Stromal cell of bone marrow (primary cell): ENCODE measurements around the gene IGFN1.
"Not testable (repeated sequence)": the region's sequence is repeated elsewhere in the genome, so short reads cannot be mapped to it uniquely, and the experiment has no call there.

ENCODE experiments used
- DNase-seq: peaks from one replicate; pipeline ENCODE4 v3.0.0-alpha.2; 2012; ENCODE audit warnings: low read depth

IGFN1 gene

DNA sequence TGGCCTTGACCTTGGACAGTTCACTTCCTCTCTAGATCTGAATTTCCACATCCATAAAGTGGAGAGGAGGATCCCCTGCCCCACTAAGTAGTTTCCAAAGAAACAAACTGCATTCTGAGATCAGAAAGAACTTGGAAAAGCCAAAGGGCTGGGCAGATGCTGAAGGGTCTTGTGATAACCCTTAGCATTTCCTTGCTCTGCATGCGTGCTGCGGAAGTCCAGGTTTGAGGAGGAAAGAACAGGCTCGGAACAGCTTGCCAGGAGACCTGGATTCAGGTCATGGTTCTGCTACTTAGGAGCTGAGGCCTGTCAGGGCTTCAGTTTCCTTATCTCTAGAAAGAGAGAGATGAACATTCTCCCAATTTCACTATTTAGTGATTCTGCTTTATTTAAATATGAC, 27.2 kb downstream of the IGFN1 start:
- no peak for DNase-seq

- no peak for DNase-seq
Observed at GRCh38 chr1:201218409-201218808, 27.8 kb downstream of the IGFN1 start.

GRCh38 chr1:201219481-201220387, 29.1 kb downstream of the IGFN1 start:
- DNase-seq, result no peak

DNA sequence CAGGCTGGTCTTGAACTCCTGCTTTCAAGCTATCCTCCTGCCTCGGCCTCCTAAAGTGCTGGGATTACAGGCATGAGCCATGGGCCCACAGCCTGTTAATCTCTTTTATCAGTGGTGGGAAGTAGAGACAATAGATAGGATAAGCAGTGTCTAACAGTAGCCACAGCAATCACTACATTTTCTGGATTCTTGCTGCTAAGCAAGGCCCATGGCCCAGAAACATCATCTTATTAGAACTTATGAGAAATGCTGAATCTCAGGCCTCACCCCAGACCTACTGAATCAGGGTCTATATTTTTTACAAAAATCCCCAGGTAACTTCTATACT, 29.7 kb downstream of the IGFN1 start:
- no peak for DNase-seq

DNA sequence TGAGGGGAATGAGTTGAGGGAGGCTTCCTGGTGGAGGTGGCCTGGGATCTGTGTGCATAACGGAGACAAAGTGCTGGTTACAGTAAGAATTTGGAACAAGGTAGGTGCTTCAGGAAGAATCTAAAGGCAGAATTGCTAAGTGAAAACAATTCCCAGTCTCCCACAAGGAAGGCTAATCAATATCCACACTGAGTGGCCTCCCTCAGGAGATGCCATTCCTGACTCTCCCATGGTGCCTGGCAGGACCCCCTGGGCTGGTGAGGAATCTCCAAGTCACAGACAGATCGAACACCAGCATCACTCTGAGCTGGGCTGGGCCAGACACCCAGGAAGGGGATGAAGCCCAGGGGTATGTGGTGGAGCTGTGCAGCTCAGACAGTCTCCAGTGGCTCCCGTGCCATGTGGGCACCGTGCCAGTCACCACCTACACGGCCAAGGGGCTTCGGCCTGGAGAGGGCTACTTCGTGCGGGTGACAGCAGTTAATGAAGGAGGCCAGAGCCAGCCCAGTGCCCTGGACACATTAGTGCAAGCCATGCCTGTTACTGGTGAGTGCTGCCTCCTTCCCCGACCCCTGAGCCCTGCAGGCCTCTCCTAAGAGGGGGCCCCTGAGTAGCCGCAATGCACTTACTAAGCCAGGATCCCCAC, 30.7 kb downstream of the IGFN1 start:
- no peak for DNase-seq

GRCh38 chr1:201222125-201222524, 31.5 kb downstream of the IGFN1 start:
- DNase-seq, result no peak

DNA sequence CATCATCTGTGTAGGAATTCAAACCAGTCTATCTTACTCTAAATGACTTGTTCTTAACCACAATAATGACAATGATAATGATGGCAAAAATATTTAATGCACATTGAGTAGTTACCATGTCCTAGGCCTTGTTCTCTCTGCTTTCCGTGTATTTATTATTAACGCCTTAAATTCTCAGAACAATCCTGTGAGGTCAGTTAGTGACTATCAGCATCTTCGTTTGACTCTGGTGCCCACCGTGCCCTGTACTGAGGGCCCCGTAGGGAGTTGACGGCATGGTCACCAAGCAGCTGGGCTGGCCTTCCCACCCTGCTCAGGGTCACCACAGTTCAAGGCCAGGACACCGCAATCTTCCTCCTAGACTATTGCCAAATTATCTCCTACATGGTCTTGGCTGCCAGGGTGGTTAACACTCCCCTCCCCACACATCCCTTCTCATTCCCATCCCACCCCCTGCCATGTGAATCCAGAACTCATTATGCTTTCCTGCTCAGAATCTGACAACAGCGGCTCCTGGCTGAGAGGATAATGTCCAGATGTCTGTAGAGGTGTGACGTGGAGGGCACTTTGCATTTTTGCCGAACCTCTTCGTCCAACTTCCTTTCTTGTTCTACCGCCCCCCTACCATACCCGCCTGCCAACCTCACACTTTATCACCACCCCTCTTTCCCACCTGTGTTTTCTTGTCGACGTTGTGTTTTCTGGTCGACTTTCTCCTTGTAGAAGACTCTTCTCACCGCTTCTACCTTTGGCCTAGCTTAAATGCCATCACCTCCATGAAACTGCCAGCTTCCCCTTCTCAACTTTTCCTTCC, 33.4 kb downstream of the IGFN1 start:
- DNase-seq, result no peak

- DNase-seq, result peak; percentile 52
Observed at GRCh38 chr1:201224666-201225370, 34.2 kb downstream of the IGFN1 start.

DNA sequence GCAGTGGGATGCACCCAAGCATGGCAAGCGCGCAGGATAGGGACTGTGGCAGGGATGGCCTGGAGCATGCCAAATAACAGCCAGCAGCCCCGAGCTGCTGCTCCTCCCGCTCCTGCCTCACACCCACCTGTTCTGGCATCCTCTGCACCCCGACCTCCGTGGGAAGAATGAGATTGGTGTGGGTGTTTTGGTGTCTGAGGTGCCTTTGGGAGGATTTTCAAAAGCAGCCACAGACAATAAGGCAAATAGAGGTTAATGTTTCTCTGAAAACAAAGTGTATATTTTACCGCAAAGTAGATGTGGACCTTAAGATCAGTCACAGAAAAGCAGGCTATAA, 35.5 kb downstream of the IGFN1 start:
- no peak for DNase-seq

DNA sequence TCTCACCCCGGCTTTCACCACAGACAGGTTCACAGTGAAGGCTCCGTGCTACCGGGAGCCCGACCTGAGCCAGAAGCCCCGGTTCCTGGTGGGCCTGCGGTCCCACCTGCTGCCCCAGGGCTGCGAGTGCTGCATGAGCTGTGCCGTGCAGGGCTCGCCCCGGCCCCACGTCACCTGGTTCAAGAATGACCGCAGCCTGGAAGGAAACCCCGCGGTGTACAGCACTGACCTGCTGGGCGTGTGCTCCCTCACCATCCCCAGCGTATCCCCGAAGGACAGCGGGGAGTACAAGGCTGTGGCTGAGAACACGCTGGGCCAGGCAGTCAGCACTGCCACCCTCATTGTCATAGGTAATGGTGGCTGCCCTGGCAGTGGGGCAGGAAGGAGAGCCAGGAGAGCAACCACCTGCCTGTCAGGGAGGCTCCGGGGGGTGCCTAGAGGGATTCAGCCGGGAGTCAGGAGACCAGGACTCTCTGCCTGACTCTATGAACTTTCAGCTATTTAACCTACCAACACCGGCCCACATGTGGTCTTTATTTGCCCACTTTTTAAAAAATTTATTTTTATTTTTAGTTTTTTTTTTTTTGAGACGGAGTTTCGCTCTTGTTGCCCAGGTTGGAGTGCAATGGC, 36.4 kb downstream of the IGFN1 start:
- DNase-seq, result no peak

DNA sequence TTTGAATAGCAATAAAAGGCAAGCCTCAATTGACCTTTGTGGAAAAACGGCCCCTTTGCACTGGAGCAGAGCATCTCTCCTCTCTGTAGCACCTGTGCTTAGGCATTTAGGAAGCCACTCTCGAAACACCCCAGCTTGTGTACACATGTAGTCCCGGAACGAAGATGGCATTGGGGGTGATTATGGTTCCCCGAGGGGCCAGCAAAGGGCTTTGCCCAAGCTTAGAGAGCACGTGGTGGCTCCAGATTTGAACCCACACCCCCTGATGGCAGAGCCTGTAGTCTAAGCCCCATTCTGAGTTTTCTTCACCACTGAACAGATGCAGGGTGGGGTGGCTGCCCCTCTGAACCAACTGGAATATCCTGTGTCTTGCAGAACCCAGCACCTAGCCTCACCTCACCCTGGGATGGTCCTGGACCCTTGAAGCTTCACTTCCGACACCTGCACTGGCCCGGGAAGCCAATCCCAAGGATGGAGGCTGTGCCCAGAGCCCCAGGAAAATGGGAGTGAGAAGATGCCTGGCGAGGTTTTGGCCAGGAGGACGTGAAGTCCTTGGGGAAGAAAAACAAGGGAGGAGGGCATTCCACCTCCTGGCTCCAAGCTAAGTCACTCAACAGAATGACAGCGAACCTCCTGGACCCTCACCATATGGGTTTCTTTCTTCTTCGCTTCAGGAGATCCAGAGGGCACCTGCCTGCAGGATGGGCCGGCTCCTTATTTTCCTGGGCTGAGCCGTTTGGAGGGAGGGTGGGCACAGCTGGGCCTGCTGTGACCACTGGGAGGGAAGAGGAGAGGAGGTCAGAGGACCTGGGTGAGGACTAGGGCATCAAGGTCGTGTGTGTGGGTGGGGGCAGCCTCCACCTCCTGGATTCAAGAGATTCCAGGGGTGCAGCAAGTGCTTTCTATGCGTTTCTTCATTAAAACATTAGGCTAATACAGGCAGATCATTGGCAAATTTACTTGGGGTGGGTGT, 37.7 kb downstream of the IGFN1 start:
- no peak for DNase-seq

GRCh38 chr1:201229095-201229494, 38.5 kb downstream of the IGFN1 start:
- DNase-seq, result no peak

DNA sequence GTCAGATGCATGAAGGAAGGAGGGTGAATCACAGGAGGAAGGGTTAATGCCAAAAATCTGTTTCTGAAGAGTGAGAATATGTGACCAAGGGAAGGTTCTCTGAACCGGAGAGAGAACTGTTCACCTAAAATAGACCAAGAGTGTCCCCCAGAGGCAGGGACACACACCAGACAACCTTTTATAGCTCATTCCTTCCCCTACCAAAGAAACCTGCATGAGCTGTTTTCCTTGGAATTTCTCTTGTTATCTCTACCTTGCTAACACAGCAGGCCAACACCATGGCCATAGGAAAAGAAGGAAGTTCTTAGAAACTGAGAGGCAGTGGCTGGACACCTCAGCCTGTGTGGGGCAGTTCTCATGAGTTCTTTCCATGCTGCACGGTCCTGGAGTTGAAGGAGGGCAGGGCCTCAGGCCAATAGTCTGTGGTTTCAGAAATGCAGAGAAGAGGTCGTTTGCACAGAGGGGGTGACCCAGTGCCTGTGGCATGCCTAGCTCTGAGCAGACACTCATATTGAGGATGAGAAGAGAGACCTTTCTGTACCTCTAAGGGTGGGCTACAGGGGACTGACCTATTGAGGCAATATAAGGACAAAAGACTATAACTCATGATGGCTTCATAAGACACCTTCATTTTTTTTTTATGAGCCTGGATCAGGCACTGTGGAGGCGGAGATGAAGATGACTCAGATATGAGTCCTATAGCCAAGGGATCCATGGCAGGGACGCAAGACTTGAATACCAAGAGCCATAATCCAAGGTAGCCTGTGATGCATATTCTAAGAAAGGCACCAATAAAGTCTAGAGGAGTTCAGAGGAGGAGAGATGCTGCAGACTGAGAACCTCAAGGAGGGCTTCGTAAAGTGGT, 39.4 kb downstream of the IGFN1 start:
- no peak for DNase-seq

DNA sequence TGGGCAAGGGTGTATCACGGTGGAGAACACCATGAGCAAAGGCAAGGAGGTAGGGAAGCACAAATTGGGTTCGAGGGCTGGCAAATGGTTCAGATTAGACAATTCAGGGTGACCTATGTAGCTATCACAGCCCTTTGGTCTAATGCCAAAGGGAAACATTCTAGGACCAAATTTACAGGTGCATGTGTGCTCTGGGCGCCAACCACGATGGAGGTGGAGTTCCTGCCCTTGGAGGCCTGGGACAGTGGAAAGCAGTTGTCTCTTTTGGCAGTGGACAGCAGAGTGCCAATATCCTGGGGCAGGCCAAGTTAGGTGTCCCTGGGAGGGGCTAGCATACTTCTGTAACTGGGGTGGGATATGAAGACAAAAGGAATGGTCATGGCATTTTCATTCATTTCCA, 40.1 kb downstream of the IGFN1 start:
- DNase-seq, result no peak

- DNase-seq, result not testable (repeated sequence)
Observed at GRCh38 chr1:201239646-201240045, 49.0 kb downstream of the IGFN1 start.

DNA sequence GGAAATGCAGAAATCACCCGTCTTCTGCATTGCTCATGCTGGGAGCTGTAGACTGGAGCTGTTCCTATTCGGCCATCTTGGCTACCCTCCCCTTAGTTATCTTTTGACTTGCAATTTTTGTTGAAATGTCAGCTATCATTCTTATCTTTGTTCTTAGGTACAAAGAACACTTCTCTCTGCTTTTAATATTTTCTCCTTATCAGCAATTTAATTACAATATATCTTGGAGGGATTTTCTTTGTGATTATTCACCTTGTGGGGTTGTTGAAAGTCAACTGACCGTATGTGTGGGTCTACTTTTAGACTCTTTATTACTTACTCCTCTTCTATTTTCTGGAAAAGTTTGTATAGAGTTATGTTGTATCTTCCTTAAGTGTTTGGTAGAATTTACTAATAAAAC, 49.5 kb downstream of the IGFN1 start:
- DNase-seq, result no peak

DNA sequence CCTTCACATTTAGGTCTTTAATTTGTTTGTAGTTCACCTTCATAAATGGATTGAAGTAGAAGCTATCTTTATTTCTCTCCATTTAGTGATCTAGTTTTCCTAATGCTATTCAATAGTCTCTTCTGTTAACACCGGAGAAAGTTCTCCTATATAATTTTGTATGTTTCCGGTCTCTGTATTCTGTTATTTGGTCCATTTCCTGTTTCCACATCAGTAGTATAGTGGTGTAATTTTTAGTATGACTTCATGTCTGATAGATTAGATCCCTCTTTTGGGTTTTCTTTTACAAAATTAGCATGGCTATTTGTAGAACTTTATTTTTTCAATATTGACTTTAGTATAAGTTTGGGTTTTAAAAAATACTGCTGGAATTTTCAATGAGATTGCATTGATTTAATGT, 51.1 kb downstream of the IGFN1 start:
- no peak for DNase-seq

- DNase-seq, result no peak
Observed at GRCh38 chr1:201245082-201245481, 54.5 kb downstream of the IGFN1 start.

GRCh38 chr1:201248721-201249559, 58.3 kb downstream of the IGFN1 start:
- no peak for DNase-seq
